Inflammatory macrophage treated with lipopolysaccharide for 4 hours (primary cell): Measurements from ENCODE around the gene FITM2.

ENCODE experiments used
- DNase-seq: peaks from one replicate; pipeline ENCODE4 v3.0.0-alpha.2; 2020

FITM2 gene

DNA sequence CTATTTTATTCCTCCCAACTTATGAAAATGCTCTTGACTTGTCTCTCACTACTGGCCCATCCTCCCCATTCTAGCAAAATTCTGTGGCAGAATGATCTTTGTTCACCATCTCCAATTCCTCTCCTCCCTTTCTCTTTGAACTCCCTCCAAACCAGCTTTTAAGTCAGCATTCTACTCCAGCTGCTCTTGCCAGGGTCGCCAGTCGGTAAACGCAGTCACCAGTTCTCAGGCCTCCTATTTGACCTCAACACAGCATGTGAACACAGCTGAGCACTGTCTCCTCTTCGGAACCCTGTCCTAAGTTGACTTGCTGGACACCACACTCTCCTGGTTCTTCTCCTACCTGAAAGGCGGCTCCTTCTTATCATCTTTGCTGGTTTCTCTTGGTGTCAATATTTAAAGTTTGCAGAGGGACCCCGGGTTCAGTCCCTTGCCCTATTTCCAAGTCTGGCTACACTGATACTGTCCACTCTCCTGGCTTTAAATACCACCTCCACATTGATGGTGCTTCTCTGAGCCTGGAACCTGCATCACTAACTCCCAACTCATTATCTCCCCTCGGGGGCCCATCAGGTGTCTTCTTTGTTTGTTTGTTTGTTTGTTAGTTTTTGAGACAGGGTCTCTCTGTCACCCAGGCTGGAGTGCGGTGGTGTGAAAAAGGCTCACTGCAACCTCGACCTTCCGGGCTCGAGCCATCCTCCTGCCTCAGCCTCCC, 36.5 kb downstream of the FITM2 start:
- no peak for DNase-seq

DNA sequence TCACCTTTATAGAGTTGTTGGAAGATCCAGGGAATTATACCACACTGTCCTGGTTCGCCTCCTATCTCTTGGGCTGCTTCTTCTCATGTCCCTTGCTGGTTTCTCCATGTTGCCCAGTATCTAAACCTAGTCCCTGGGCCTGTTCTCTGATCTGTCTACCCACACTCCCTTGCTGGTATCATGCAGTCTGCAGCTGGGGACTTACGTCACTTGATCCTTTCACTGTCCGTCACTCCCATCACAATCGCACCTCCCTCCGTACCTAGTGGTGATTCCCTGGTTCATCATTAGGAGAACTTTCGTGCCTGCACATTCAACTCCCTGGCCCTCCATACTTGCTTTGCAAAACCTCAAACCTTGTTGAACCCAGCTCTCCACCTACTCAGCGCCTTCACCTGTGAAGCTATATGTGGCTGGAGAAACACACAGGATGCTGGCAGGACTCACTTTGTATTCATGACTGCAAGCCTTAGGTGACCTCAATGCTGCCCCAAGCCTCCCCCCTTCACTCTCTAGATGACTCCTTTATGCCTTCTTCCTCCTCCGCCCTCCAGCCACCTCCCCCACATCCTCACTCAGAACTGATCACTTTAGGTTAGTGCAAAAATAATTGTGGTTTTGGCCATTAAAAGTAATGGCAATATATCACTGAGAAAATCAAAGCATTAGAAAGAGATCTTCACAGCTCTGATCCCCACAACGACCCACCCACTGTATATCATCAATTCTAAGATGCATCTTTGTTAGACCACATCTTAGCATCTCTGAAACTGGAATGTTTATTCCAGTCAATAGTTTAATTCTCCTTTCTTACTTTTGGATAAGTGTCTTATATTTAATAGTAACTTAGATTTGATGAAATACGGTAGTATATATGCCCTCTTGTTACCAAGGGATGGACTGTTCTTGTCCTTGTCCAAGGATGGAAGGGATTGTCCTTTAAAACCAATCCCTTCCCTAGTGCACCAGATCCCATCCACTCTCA, 37.5 kb downstream of the FITM2 start:
- DNase-seq = no peak

DNA sequence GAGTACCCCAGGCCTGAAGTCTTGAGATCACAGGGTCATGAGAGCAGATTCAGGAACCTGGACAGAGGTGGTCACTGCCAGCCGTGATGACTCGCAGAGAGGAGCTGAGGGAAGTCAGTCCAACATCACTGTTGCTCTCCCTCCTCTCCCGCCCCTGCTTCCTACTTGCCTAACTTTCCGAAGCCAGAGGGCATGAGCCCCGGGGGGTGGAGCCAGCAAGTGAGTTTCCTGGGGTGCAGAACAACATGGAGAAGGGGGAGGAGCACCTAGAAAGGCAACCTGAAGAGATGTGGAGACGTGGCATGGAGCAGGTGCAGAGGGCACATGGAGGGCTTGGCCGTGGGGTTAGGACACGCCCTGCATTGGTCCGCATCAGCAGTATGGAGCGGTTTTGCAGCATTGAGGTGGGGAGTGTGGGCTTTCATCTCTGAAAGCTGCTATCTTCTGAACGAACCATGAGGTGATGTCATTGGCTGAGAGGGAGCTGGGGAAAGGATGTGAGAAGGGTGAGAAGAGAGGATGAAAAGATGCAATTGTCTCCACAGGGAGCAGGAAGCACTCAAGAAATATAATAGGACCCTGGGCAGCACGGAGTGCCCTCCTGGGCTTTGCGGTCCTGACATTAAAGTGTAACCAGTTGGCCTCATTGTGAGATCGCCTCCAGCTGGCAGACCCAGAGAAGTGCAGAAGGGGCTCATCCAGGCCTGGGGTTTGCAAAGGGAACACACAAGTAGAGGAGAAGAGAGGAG, 38.9 kb downstream of the FITM2 start:
- DNase-seq = no peak

DNA sequence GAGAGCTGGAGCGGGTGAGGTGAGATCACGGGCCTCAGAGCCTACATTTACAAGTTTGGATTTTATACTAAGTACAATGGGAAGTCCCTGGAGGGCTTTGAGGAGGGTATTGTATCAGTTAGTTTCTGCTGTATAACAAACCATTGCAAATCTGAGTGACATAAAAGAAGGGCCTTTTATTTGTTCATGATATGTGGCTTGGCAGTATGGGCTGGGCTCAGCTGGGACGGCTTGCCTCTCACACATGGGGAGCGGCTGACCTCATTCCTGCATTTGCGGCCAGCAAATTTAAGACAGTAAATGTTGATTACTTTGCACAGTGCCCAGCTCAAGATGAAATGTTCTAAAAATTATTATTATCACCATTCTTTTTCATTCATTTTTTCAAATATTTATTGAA, 42.2 kb downstream of the FITM2 start:
- DNase-seq = no peak

DNA sequence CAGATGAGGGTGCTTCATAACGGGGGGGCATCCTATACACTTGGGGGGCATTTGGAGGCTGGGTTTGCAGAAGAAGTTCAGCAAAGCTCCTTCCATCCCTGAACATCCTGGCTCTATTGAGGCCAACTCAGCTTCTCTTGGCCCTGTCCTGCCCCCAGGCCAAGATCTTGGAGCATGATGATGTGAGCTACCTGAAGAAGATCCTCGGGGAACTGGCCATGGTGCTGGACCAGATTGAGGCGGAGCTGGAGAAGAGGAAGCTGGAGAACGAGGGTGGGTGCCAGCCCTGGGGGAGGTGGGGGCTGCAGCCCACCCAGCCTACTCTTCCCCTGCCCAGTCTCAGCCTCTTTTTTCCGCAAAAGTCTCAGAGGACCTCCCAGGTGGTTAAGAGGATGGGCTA, 46.7 kb downstream of the FITM2 start:
- no peak for DNase-seq

DNA sequence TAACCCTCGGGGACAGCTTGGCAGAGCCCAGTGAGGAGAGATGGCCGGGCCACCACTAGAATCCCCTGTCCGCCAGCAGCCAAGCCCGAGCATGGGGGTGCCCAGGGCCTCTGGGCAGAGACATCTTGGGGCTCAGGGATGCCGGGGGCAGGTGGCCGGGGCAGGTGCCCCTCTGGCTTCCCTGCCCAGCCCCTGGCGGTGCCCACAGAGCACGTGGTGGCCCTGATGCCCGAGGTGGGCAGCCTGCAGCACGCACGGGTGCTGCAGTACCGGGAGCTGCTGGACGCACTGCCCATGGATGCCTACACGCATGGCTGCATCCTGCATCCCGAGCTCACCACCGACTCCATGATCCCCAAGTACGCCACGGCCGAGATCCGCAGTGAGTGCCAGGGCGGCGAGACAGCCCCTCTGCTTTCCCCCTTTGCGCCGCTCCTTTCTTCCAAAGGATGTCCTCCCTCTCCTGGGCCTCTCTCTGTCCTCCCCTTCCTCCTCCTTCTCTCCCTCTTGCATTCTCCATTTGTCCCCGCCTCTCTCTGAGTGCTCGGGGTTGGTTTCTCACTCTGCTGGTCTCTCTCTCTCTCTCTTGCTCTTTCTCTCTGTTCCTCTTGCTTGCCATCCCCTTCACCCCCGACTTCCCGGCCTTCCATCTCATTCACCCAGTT, 52.6 kb downstream of the FITM2 start:
- no peak for DNase-seq

DNA sequence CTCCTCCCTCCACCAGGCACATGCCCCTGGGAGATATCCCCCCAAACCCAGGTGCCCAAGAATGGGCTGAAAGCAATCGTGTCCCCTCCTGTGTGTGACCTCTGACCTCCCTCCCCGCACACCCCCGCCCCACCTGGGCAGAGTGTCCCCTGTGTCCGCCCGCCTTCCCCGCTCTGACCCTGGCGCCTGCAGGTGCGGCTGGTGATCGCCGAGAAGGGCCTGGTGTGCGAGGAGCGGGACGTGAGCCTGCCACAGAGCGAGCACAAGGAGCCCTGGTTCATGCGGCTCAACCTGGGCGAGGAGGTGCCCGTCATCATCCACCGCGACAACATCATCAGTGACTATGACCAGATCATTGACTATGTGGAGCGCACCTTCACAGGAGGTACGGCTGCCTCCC, 54.0 kb downstream of the FITM2 start:
- no peak for DNase-seq

DNA sequence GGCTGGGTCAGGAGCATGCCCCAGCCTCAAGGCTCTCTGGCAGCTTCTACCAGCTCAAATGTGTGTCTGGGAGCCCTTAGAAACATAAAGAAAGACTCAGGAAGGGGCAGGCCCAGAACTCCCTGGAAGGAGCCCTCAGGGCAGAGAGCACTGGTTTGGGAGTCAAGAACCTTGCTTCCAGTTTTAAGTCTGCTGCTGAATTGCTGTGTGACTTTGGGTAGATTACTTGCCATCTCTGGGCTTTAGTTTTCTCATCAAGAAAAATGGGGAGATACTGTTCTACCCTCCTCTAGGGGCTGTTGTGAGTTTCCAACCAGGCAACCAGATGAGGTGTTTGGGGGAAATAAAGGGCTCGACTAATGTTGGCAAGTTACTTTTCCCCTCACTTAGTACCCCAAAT, 55.1 kb downstream of the FITM2 start:
- no peak for DNase-seq

DNA sequence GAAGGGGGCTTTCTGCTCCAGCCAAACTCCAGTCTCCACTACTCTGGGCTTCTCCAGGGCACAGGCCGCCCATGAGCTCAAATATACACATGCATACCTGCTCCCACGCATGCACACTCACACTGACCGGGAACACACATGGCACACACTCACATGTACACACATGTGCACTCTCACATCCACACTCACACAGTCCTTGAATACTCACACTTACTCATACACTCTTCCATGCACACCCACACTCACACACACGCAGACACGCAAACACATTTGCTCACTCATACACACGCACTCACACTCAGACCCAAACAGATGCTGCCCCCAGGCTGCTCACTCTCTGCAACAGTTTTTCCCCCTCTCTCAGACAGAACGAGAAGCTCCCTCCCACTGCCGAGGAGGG, 56.9 kb downstream of the FITM2 start:
- DNase-seq = no peak

DNA sequence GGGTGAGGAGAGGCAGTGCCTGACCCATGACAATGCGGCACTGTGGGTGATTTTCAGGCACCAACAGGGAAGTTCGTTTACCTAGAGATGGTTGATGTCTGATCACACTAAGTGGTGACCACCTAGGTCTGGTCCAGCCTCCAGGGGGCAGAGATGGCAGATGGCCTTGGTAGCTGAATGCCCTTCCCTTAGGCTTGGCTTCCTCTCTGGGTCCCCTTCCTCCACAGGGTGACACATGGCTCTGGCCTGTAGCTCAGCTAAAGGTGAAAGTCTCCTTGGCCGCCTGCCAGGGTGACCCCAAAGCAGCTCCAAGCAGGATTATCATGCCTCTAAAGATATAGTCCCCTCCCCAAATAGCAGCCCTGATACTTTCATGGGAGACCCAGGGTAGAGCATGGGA, 57.5 kb downstream of the FITM2 start:
- no peak for DNase-seq
